Measurements from ENCODE around the gene CRTC3. TPM values are rescaled to one million over a fixed set of nuclear protein-coding genes. Genes with fewer than 3 reads are reported as not detected.
"Not testable (repeated sequence)": the region's sequence is repeated elsewhere in the genome, so short reads cannot be mapped to it uniquely, and the experiment has no call there.

The CRTC3 gene
- total RNA-seq, 2 experiments from 2014 or later, result 28.9 to 30.3 TPM

DNA sequence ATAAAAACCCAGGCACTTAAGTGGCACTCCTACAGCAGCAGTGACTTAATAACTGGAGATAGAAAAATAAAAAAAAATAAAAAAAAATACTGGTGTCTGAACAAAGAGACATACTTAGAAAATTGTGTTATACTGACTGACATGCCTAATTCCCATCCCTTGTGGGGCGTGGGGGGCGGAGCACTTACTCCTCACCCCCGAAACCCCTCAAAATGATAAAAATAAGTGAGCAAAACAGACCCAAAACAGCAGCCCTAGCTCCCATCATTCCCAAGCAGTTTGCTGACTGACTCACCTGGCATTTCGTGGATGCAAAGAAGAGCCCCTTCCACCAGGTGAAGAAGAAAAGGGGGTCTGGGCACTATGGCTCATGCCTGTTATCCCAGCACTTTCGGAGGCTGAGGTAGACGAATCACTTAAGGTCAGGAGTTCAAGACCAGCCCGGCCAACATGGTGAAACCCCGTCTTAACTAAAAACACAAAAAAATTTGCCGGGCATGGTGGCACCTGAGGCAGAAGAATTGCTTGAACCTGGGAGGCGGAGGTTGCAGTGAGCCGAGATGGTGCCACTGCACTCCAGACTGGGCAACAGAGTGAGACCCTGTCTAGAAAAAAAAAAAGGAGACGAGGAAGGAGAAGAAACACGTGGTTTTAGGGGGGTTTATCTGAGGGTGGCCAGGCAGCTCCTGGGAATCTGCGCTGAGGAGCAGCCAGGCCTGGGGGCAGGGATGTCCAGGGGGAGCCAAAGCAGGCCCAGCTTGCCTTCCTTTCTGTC, 136.6 kb downstream of the CRTC3 start:
- H3K4me1 Mint-ChIP-seq, result peaks cover 37% of the 10 kb centered on the region
- H3K36me3 Mint-ChIP-seq, result peaks cover 7% of the 10 kb centered on the region
- peak overlapping the region; percentile 80 for H3K4me3 Mint-ChIP-seq
- H3K27me3 Mint-ChIP-seq, result peaks cover 11% of the 10 kb centered on the region
- peak overlapping the region; percentile 84 for H3K27ac Mint-ChIP-seq
- peaks cover 3% of the 10 kb centered on the region for H3K9me3 Mint-ChIP-seq
- DNase-seq, result no peak

DNA sequence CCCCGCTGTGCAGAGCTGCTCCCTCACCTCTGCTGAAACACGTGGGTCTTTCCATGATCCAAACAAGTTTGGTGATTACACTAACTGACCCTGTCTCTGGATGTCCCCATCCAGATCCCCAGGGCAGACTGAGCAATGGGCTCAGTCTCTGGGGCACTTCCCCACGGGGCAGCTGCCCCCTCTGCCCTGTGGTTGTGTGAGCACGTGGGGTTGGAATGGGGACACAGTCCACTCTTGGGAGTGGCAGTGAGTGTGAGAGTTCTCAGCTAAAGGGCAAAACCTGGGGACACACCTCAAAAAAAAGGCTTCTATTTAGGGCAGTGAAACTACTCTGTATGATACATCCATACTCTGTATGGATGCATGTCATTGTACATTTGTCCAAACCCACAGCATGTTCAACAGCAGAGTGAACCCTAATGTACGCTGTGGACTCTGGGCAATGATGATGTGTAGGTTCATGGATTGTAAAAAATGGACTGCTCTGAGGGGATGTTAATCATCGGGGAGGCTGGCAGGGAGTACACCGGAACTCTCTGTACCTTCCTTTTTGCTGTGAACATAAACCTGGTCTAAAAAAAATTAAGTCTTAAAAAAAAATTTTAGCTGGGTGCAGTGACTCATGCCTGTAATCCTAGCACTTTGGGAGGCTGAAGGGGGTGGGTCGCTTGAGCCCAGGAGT, 137.5 kb downstream of the CRTC3 start:
- no peak for DNase-seq
- Mint-ChIP-seq H3K36me3 (peaks cover 7% of the 10 kb centered on the region), H3K4me1 (peaks cover 30% of the 10 kb centered on the region), H3K27ac (peak overlapping the region; percentile 7), H3K9me3 (no peaks in the 10 kb centered on the region), H3K4me3 (peak overlapping the region; percentile 23), H3K27me3 (peaks cover 7% of the 10 kb centered on the region)

- H3K4me1 Mint-ChIP-seq, result peaks cover 28% of the 10 kb centered on the region
- not testable (repeated sequence) for DNase-seq, H3K36me3 Mint-ChIP-seq, H3K27me3 Mint-ChIP-seq, H3K4me3 Mint-ChIP-seq, H3K27ac Mint-ChIP-seq, H3K9me3 Mint-ChIP-seq
Measured at GRCh38 chr15:90667755-90668345, 138.1 kb downstream of the CRTC3 start.

- not testable (repeated sequence) for H3K36me3 Mint-ChIP-seq, H3K4me3 Mint-ChIP-seq, H3K27ac Mint-ChIP-seq, DNase-seq, H3K27me3 Mint-ChIP-seq, H3K9me3 Mint-ChIP-seq
- H3K4me1 Mint-ChIP-seq, result peaks cover 18% of the 10 kb centered on the region
Measured at GRCh38 chr15:90670631-90671030, 140.9 kb downstream of the CRTC3 start.

- Mint-ChIP-seq H3K9me3 (no peaks in the 10 kb centered on the region), H3K4me1 (peaks cover 12% of the 10 kb centered on the region), H3K4me3 (no peak overlapping the region), H3K27me3 (no peaks in the 10 kb centered on the region), H3K36me3 (no peaks in the 10 kb centered on the region), H3K27ac (no peak overlapping the region)
- no peak for DNase-seq
Measured at GRCh38 chr15:90671216-90671615, 141.5 kb downstream of the CRTC3 start.

DNA sequence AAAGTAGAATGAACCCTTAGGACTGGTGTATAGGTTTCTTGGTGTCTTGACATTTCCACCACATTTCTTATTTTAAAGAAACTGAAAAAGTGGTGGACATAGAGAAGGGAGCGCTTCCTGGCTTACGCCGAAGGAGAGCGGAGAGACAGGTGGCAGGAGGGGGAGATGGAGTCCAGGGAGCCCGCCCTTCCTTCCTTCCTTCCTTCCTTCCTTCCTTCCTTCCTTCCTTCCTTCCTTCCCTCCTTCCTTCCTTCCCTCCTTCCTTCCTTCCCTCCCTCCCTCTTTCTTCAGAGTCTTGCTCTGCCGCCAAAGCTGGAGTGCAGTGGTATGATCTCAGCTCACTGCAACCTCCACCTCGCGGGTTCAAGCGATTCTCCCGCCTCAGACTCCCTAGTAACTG, 143.6 kb downstream of the CRTC3 start:
- H3K4me3 Mint-ChIP-seq, H3K27me3 Mint-ChIP-seq, DNase-seq, H3K36me3 Mint-ChIP-seq, H3K9me3 Mint-ChIP-seq: not testable (repeated sequence)
- peaks cover 10% of the 10 kb centered on the region for H3K4me1 Mint-ChIP-seq
- H3K27ac Mint-ChIP-seq, result peak overlapping the region; percentile 36

DNA sequence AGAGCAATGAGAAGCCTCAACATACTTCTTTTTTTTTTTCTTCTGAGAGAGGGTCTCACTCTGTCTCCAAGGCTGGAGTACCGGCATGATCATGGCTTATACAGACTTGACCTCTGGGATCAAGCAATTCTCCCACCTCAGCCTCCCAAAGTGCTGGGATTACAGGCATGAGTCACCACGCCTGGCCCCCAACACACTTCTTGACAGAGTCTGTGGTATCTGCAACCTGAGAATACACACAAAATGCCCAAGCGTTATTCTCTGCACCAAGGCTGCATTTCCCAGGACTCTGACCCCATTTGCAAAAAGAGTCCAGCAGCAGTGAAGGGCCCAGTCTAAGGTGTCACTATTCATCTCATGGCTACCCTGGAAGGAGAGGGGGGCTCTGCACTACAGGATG, 144.8 kb downstream of the CRTC3 start:
- Mint-ChIP-seq H3K27ac (no peak overlapping the region), H3K4me1 (peaks cover 18% of the 10 kb centered on the region), H3K36me3 (no peaks in the 10 kb centered on the region), H3K9me3 (peaks cover 4% of the 10 kb centered on the region), H3K27me3 (no peaks in the 10 kb centered on the region), H3K4me3 (no peak overlapping the region)
- no peak for DNase-seq

- H3K9me3 Mint-ChIP-seq, result peaks cover 4% of the 10 kb centered on the region
- H3K27me3 Mint-ChIP-seq, result no peaks in the 10 kb centered on the region
- no peak overlapping the region for H3K27ac Mint-ChIP-seq
- no peaks in the 10 kb centered on the region for H3K36me3 Mint-ChIP-seq
- no peak for DNase-seq
- no peak overlapping the region for H3K4me3 Mint-ChIP-seq
- H3K4me1 Mint-ChIP-seq, result peaks cover 21% of the 10 kb centered on the region
Measured at GRCh38 chr15:90675464-90675863, 145.7 kb downstream of the CRTC3 start.

DNA sequence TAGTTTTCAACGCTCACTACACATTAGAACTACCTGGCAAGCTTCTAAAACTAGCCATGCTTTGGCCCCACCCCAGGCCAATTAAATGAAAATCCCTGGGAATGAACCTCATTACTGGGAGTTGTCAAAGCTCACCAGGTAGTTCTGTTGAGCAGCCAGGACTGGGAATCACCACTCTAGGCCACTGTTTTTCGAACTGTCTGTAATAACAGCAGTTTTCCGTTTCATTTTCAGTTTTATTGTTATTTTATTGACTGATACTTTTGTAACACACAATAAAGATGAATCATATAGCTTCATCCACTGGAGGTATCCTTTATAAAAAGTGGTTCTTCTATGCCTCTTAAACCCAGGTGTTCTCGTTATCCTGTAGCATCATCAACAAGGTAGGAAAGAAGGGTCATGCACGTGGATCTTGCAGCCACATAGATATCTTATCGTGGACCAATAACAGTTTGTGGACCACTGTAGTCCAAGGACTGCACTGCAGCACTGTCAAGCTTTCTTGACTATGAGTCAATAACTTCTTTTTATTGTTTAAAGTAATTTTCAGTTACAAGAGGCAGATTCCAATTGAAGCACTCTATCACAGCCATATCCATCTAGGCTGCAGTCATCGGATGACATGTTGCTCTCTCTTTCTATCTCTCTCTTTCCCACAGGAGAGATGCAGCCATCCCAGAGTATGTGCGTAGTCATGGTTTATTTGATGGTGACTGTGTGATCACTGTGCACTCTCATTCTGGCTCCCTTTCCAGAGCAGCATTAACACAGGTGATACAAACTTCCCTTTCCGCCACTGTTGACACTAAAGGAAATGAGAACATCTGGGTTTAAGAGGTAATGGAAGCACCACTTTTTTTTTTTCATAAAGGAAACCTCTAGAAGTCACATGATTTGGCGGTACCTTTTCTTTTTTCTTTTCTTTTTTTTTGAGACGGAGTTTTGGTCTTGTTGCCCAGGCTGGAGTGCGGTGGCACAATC, 148.4 kb downstream of the CRTC3 start:
- Mint-ChIP-seq H3K27me3 (no peaks in the 10 kb centered on the region), H3K9me3 (peaks cover 4% of the 10 kb centered on the region), H3K4me3 (peak overlapping the region; percentile 44), H3K4me1 (peaks cover 24% of the 10 kb centered on the region), H3K27ac (peak overlapping the region; percentile 87), H3K36me3 (no peaks in the 10 kb centered on the region)
- DNase-seq, result no peak

DNA sequence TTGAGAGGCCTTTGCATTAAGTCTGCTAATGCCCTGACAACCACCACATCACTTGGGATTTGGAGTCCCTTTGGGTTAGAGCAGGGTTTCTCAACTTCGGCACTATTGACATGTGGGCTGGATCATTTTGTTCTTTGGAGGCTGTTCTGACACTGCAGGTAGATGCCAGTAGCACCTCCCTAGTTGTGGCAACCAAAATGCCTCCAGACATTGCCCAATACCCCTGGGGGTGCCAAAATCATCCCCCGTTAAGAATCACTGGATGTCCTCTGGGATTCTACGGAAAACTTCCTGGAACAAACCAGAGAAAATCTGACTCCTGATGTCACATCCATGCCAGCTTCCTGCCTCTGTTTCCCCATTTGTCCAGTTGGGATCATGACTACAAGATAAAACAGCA, 150.2 kb downstream of the CRTC3 start:
- Mint-ChIP-seq H3K4me3 (no peak overlapping the region), H3K36me3 (no peaks in the 10 kb centered on the region), H3K4me1 (peaks cover 35% of the 10 kb centered on the region), H3K27ac (no peak overlapping the region), H3K27me3 (no peaks in the 10 kb centered on the region), H3K9me3 (peaks cover 4% of the 10 kb centered on the region)
- no peak for DNase-seq

DNA sequence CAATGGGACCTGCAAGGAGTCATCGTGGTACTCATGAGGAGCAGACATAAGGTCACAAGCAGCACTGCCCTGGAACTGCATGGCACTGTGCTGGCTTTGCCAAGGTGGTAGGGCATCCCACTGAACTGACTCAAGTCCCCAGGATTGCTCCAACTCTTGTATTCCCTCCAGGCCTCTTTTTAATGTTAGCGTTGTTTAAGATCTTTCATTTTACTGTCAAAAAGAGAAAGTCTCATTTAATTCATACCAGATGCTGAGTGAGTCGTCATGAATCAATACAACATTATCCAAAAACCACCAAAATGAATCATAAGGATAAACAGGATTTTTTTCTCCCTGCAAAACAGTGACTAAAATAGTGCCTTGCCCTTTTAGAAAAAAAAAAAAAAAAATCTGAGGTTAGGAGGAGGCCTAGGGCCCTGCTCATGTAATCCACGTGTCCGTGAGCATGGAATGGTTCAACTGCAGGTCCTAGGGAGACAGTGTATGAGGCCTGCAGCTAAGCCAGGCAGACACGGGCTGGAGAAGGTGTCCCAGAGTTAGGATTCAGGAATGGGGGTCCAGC, 150.7 kb downstream of the CRTC3 start:
- peaks cover 4% of the 10 kb centered on the region for H3K9me3 Mint-ChIP-seq
- peaks cover 38% of the 10 kb centered on the region for H3K4me1 Mint-ChIP-seq
- no peak for DNase-seq
- no peak overlapping the region for H3K27ac Mint-ChIP-seq
- no peaks in the 10 kb centered on the region for H3K27me3 Mint-ChIP-seq
- no peak overlapping the region for H3K4me3 Mint-ChIP-seq
- H3K36me3 Mint-ChIP-seq, result no peaks in the 10 kb centered on the region

GRCh38 chr15:90681056-90681455, 151.3 kb downstream of the CRTC3 start:
- DNase-seq, result no peak
- Mint-ChIP-seq H3K9me3 (peaks cover 4% of the 10 kb centered on the region), H3K27me3 (no peaks in the 10 kb centered on the region), H3K27ac (no peak overlapping the region), H3K4me1 (peaks cover 44% of the 10 kb centered on the region), H3K36me3 (no peaks in the 10 kb centered on the region), H3K4me3 (no peak overlapping the region)

- Mint-ChIP-seq H3K27ac (peak overlapping the region; percentile 26), H3K4me1 (peaks cover 48% of the 10 kb centered on the region), H3K4me3 (no peak overlapping the region), H3K9me3 (peaks cover 4% of the 10 kb centered on the region), H3K27me3 (no peaks in the 10 kb centered on the region), H3K36me3 (no peaks in the 10 kb centered on the region)
- DNase-seq, result no peak
Measured at GRCh38 chr15:90681480-90681879, 151.8 kb downstream of the CRTC3 start.

GRCh38 chr15:90683371-90683770, 153.6 kb downstream of the CRTC3 start:
- Mint-ChIP-seq H3K36me3 (no peaks in the 10 kb centered on the region), H3K9me3 (peaks cover under 1% of the 10 kb centered on the region), H3K4me3 (no peak overlapping the region), H3K27ac (no peak overlapping the region), H3K27me3 (no peaks in the 10 kb centered on the region), H3K4me1 (peaks cover 52% of the 10 kb centered on the region)
- no peak for DNase-seq

Data from activated naive CD8-positive, alpha-beta T cell treated with anti-CD3 and anti-CD28 coated beads for 36 hours (primary cell).